A549 (cell line): ENCODE results near the gene MAPKAPK2.

Experiments
- CTCF ChIP-seq: fragments of >200 bp; sonication (Bioruptor Twin); formaldehyde crosslinking; IDR thresholded peaks from 3 replicates; pipeline ENCODE4 v1.5.1; 2016
- EP300 ChIP-seq, 2 experiments: fragments of >200 bp; sonication (Bioruptor Twin); formaldehyde crosslinking; IDR thresholded peaks; 2 replicates in 1 of 2; 3 replicates in 1 of 2; pipeline ENCODE4 v1.6.1; 2016 to 2017
- POLR2A ChIP-seq: IDR thresholded peaks from 2 replicates; pipeline ENCODE4 v1.6.1; 2012; ENCODE audit warnings: mild to moderate bottlenecking, low read length

GRCh38 chr1:206744683-206745082, 60.0 kb downstream of the MAPKAPK2 start:
- TF ChIP-seq CTCF (no peak), EP300 (IDR thresholded peaks at IDR 0.05) (no peak), POLR2A (no peak)
